Esophagus muscularis mucosa (tissue), 4 donors: ENCODE results near the gene IWS1. TPM values are rescaled to one million over a fixed set of nuclear protein-coding genes. Genes with fewer than 3 reads are reported as not detected.
A peak's percentile ranks its signal among the peaks of the same experiment; 100 is the strongest.

Experiments used
- DNase-seq: peaks from one replicate; pipeline ENCODE4 v3.0.0-alpha.2; 2017; ENCODE audit errors: extremely low spot score
- H3K27ac ChIP-seq, 4 donors: fragments of 200-600 bp; sonication (generic); replicated peaks in 1 of 4; 1 replicate in 3 of 4; 2 replicates in 1 of 4; pipeline ENCODE4 v1.5.1; 2016 to 2019; ENCODE audit warnings: mild to moderate bottlenecking in 1 of 4
- H3K27me3 ChIP-seq, 4 donors: fragments of 200-600 bp; sonication (generic); one replicate each; pipeline versions ENCODE4 v1.5.1 to v1.6.0; 2016 to 2019
- H3K36me3 ChIP-seq, 4 donors: fragments of 200-600 bp; sonication (generic); one replicate each; pipeline ENCODE4 v1.5.1; 2016 to 2019
- H3K4me1 ChIP-seq, 4 donors: fragments of 200-600 bp; sonication (generic); one replicate each; pipeline ENCODE4 v1.5.1; 2016 to 2019
- H3K4me3 ChIP-seq, 4 donors: fragments of 200-600 bp; sonication (generic); 1 replicate in 2 of 4; 2 replicates in 2 of 4; pipeline ENCODE4 v1.5.1; 2016 to 2019; ENCODE audit warnings: mild to moderate bottlenecking in 4 of 4, moderate library complexity in 1 of 4
- H3K9me3 ChIP-seq, 4 donors: fragments of 200-600 bp; sonication (generic); 1 replicate in 3 of 4; 2 replicates in 1 of 4; pipeline ENCODE4 v1.5.1; 2016 to 2019
- EP300 ChIP-seq: sonication (generic); formaldehyde crosslinking; IDR thresholded peaks from one replicate; pipeline ENCODE4 v1.6.1; 2017; ENCODE audit warnings: antibody characterized with exemption
- POLR2A ChIP-seq: fragments of 450-650 bp; IDR thresholded peaks from one replicate; pipeline ENCODE4 v1.6.1; 2017; ENCODE audit warnings: antibody characterized with exemption, moderate library complexity, mild to moderate bottlenecking, low read depth
- POLR2AphosphoS5 ChIP-seq, 2 donors: sonication (generic); formaldehyde crosslinking; IDR thresholded peaks; one replicate each; pipeline ENCODE4 v1.6.1; 2017; ENCODE audit warnings: antibody characterized with exemption in 2 of 2
- WGBS: methylation state at CpG from one replicate; pipeline ENCODE4 v1.1.5; 2018; 5-methylcytosine and 5-hydroxymethylcytosine counted together
- intact Hi-C: fragments of 100-400 bp; cut with DNase I; formaldehyde crosslinking; loops from one replicate; pipeline ENCODE4 v1.15.1; 2023
- total RNA-seq, 4 donors: library from RNA; depleted of rRNA; stranded (reverse); fragments of >200 nt; gene quantifications; one replicate each; pipeline versions ENCODE4 v1.1.0 to v1.2.1, GENCODE V29; 2016
- TF ChIP-seq, protein P1 (sequence below), 3 experiments: fragments of 200-600 bp in 2 of 3; fragments of 450-650 bp in 1 of 3; sonication (generic) in 2 of 3; IDR thresholded peaks; one replicate each; pipeline ENCODE4 v1.5.1; 2017 to 2019; ENCODE audit warnings: antibody characterized with exemption in 3 of 3, mild to moderate bottlenecking in 2 of 3, moderate library complexity in 1 of 3

Gene IWS1
- total RNA-seq, 4 donors from 2014 or later: 32.6 to 38.1 (median 34.7) TPM

DNA sequence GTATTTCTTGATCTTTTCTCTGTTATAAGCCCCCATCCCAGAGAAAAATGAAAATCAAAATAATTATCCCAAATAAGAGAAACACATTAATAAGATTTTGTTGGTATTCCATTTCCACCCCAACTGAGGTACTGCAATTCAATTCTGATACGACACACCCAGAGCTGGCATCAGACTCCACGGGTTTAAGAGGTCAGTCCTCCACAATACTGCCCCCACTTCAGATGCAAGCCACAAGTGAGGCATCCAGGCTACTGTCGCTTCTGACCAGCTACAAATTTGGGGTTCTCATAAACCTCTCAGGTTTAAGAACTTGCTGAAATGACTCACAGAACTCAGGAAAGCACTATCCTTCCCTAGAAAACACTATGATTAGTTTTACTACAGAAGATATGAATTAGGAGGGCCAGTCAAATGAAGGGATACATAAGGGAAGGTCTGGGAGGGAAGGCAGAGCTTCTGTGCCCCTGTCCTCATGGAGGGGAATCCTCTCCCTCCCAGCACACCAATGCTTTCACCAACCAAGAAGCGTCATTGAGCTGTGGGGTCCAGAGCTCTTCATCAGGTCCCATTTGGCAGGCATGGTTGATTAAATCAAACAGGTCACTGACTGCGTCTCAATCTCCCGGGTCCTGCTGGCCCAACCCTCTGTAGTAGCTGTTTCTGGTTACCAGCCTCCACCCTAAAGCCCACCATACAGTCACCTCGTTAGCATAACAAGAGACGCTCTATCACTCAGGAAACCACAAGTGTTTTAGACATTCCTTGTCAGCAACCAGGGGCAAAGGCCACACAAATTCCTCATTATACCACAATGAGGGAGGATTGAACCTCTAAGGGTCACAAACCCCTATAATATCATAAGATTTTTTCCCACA is 46.2 kb downstream of the IWS1 start:
- no peak overlapping the region for H3K27ac ChIP-seq
- WGBS: 62% methylated on average over 8 of the region's 8 CpGs

DNA sequence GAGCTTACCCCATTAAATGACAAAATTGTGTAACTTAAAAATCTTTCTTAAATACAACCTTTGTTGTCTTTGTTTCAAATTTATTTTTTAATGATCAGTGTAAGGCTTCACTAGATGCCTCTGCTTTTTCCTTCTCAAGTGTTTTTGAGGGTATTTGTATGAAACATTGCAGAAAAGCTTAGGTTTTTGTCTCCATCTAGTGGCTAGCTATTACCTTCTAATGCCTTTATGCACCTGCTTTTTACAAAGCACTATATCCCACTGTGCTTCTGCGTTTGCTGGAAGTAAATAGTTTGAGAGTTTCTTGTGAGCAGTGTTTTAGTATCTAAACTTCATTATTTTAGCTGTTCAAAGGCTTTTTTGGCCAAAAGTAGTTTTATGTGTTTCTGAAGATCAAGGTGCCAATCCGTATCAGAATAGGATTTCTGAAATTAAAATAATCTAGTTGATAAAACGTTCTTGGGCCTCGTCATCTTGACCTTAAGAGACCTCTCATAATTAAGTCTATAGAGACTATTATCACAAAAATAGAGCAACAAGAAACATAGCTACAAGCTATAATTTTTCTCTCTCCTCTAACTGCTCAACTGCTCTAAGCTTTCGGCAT is 47.0 kb downstream of the IWS1 start:
- no peaks in the 10 kb centered on the region for H3K27me3 ChIP-seq
- intact Hi-C loops: loop anchor here (2.0 kb wide), 1 partner anchor 155 kb away; no protein-coding TSS in a partner anchor
- no peak for DNase-seq
- no peak overlapping the region for H3K27ac ChIP-seq
- no peaks in the 10 kb centered on the region for H3K9me3 ChIP-seq
- H3K36me3 ChIP-seq: peaks cover 12 to 44% (median 40%) of the 10 kb centered on the region in 4 donors
- no peaks in the 10 kb centered on the region for H3K4me1 ChIP-seq
- WGBS: 50% methylated on average over 5 of the region's 5 CpGs
- H3K4me3 ChIP-seq: no peak overlapping the region
- TF ChIP-seq POLR2A: no peak
- no peak for TF ChIP-seq EP300
- TF ChIP-seq, protein P1, sequence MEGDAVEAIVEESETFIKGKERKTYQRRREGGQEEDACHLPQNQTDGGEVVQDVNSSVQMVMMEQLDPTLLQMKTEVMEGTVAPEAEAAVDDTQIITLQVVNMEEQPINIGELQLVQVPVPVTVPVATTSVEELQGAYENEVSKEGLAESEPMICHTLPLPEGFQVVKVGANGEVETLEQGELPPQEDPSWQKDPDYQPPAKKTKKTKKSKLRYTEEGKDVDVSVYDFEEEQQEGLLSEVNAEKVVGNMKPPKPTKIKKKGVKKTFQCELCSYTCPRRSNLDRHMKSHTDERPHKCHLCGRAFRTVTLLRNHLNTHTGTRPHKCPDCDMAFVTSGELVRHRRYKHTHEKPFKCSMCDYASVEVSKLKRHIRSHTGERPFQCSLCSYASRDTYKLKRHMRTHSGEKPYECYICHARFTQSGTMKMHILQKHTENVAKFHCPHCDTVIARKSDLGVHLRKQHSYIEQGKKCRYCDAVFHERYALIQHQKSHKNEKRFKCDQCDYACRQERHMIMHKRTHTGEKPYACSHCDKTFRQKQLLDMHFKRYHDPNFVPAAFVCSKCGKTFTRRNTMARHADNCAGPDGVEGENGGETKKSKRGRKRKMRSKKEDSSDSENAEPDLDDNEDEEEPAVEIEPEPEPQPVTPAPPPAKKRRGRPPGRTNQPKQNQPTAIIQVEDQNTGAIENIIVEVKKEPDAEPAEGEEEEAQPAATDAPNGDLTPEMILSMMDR (IDR thresholded peaks at IDR 0.05): peak; percentile 54 to 68 (median 60)
- no peak for TF ChIP-seq POLR2AphosphoS5 (IDR thresholded peaks at IDR 0.05)

More for the DNA sequence above, 46.2 kb downstream of the IWS1 start:
- H3K27me3 ChIP-seq: no peaks in the 10 kb centered on the region
- DNase-seq: no peak
- no peak overlapping the region for H3K4me3 ChIP-seq
- H3K36me3 ChIP-seq: peaks cover 13 to 52% (median 48%) of the 10 kb centered on the region in 4 donors
- H3K9me3 ChIP-seq: no peaks in the 10 kb centered on the region
- TF ChIP-seq POLR2A (no peak), POLR2AphosphoS5 (IDR thresholded peaks at IDR 0.05) (no peak), EP300 (no peak)
- TF ChIP-seq, protein P1 (IDR thresholded peaks at IDR 0.05): no peak
- H3K4me1 ChIP-seq: no peaks in the 10 kb centered on the region
- intact Hi-C loops: loop anchor here (2.0 kb wide), 1 partner anchor 155 kb away; no protein-coding TSS in a partner anchor

DNA sequence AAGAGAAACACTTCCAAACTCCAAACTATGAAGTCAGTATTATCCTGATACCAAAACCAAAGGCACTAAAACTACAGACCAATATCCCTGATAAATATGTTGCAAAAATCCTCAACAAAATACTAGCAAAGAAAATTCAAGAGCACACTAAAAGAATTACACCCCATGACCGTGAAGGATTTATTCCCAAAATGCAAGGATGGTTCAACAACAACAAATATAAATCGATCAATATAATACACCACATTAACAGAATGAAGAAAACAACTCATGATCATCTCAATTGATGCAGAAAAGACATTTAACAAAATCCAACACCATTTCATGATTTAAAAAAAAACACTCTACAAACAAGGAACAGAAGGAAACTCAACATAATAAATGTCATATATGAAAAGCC is 50.5 kb downstream of the IWS1 start:
- TF ChIP-seq POLR2A (no peak), EP300 (no peak), POLR2AphosphoS5 (IDR thresholded peaks at IDR 0.05) (no peak)
- TF ChIP-seq, protein P1 (IDR thresholded peaks at IDR 0.05): no peak
- Histone ChIP-seq H3K9me3 (no peaks in the 10 kb centered on the region), H3K27me3 (no peaks in the 10 kb centered on the region), H3K36me3 (peaks cover 0 to 11% (median 10%) of the 10 kb centered on the region in 4 donors), H3K27ac (no peak overlapping the region), H3K4me1 (no peaks in the 10 kb centered on the region), H3K4me3 (no peak overlapping the region)
- intact Hi-C loops: no loop called here
- no peak for DNase-seq
- WGBS: 97% methylated on average over 2 of the region's 2 CpGs

DNA sequence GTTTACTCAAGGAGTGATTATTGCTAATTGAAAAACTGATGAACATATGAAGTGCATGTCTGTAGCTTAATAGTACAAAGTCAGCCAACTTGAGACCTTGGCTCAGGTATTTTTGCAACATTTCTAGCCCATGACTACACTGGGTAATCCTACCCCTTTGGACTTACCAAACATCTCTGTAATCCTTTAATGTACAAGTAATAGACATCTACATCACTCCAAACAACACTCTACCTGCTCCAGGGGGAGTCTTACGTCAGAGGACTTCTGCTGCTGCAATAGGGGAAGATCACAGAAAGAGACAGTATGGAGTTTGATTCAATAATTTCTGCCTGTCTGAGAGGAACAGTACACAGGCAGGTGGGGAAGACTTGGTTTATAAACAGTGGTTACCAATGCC is 54.0 kb downstream of the IWS1 start:
- intact Hi-C loops: no loop called here
- Histone ChIP-seq H3K4me1 (no peaks in the 10 kb centered on the region), H3K9me3 (no peaks in the 10 kb centered on the region), H3K4me3 (no peak overlapping the region), H3K36me3 (peaks cover 0 to 21% (median 11%) of the 10 kb centered on the region in 4 donors), H3K27ac (no peak overlapping the region), H3K27me3 (no peaks in the 10 kb centered on the region)
- TF ChIP-seq POLR2A (no peak), EP300 (no peak), POLR2AphosphoS5 (IDR thresholded peaks at IDR 0.05) (no peak)
- TF ChIP-seq, protein P1 (IDR thresholded peaks at IDR 0.05): no peak
- no peak for DNase-seq
- WGBS: 89% methylated on average over 1 of the region's 1 CpG
